Measurements from ENCODE around the gene PPM1A.
A peak's percentile ranks its signal among the peaks of the same experiment; 100 is the strongest.

PPM1A gene

GRCh38 chr14:60343571-60344071 is 94.6 kb downstream of the PPM1A start:
- Histone ChIP-seq H3K36me3 (ENCODE audit: control insufficient read depth, insufficient read depth, low read length) (no peaks in the 10 kb centered on the region), H3K79me2 (no peaks in the 10 kb centered on the region), H3K9me3 (ENCODE audit: control insufficient read depth, low read length) (no peaks in the 10 kb centered on the region), H3K4me2 (ENCODE audit: low read length) (no peak overlapping the region), H3K4me3 (ENCODE audit: low read depth, low read length) (no peak overlapping the region), H3K4me1 (no peaks in the 10 kb centered on the region), H2AFZ (peak overlapping the region; percentile 10), H3K27me3 (ENCODE audit: control insufficient read depth, insufficient read depth, low read length) (no peaks in the 10 kb centered on the region), H3K27ac (no peak overlapping the region), H3K9ac (no peak overlapping the region)
- no peak for TF ChIP-seq CTCF (IDR thresholded peaks at IDR 0.05)

- Histone ChIP-seq H3K4me1 (no peaks in the 10 kb centered on the region), H3K79me2 (no peaks in the 10 kb centered on the region), H3K4me3 (ENCODE audit: low read depth, low read length) (no peak overlapping the region), H3K4me2 (ENCODE audit: low read length) (no peak overlapping the region), H2AFZ (no peak overlapping the region), H3K36me3 (ENCODE audit: control insufficient read depth, insufficient read depth, low read length) (no peaks in the 10 kb centered on the region), H3K27ac (no peak overlapping the region), H3K27me3 (ENCODE audit: control insufficient read depth, insufficient read depth, low read length) (no peaks in the 10 kb centered on the region), H3K9ac (no peak overlapping the region), H3K9me3 (ENCODE audit: control insufficient read depth, low read length) (no peaks in the 10 kb centered on the region)
- TF ChIP-seq CTCF (IDR thresholded peaks at IDR 0.05) = no peak
Observed at GRCh38 chr14:60344751-60345150, 95.7 kb downstream of the PPM1A start.

- Histone ChIP-seq H3K9me3 (ENCODE audit: control insufficient read depth, low read length) (no peaks in the 10 kb centered on the region), H3K4me3 (ENCODE audit: low read depth, low read length) (no peak overlapping the region), H3K36me3 (ENCODE audit: control insufficient read depth, insufficient read depth, low read length) (no peaks in the 10 kb centered on the region), H3K27ac (no peak overlapping the region), H3K4me1 (peaks cover 4% of the 10 kb centered on the region), H3K4me2 (ENCODE audit: low read length) (no peak overlapping the region), H3K79me2 (no peaks in the 10 kb centered on the region), H2AFZ (peak overlapping the region; percentile 51), H3K27me3 (ENCODE audit: control insufficient read depth, insufficient read depth, low read length) (no peaks in the 10 kb centered on the region), H3K9ac (no peak overlapping the region)
- TF ChIP-seq CTCF (IDR thresholded peaks at IDR 0.05) = no peak
Observed at GRCh38 chr14:60346706-60347105, 97.7 kb downstream of the PPM1A start.

GRCh38 chr14:60348211-60348610 is 99.2 kb downstream of the PPM1A start:
- no peaks in the 10 kb centered on the region for H3K9me3 ChIP-seq (ENCODE audit: control insufficient read depth, low read length)
- H3K27ac ChIP-seq = no peak overlapping the region
- peaks cover 4% of the 10 kb centered on the region for H3K4me1 ChIP-seq
- H3K4me2 ChIP-seq (ENCODE audit: low read length) = no peak overlapping the region
- H3K9ac ChIP-seq = no peak overlapping the region
- H2AFZ ChIP-seq = no peak overlapping the region
- H3K79me2 ChIP-seq = no peaks in the 10 kb centered on the region
- no peak for TF ChIP-seq CTCF (IDR thresholded peaks at IDR 0.05)
- no peaks in the 10 kb centered on the region for H3K36me3 ChIP-seq (ENCODE audit: control insufficient read depth, insufficient read depth, low read length)
- no peaks in the 10 kb centered on the region for H3K27me3 ChIP-seq (ENCODE audit: control insufficient read depth, insufficient read depth, low read length)
- H3K4me3 ChIP-seq (ENCODE audit: low read depth, low read length) = no peak overlapping the region
